ENCODE data around the gene IL20RB. TPM values are rescaled to one million over a fixed set of nuclear protein-coding genes. Genes with fewer than 3 reads are reported as not detected.
"Not testable (repeated sequence)": the region's sequence is repeated elsewhere in the genome, so short reads cannot be mapped to it uniquely, and the experiment has no call there.

IL20RB gene
- total and polyA plus RNA-seq, 7 experiments from 2014 or later: 0.33 to 3.5 (median 2.4) TPM; not detected in 1

- peaks cover 0 to 5% (median 0%) of the 10 kb centered on the region in 5 donors for H3K36me3 Mint-ChIP-seq
- CTCF ChIA-PET: no interaction called here
- DNase-seq (no peak), ATAC-seq (no peak)
- H3K27ac ChIP-seq (ENCODE audit: low read depth, low read length): no peak overlapping the region
- no peaks in the 10 kb centered on the region for H3K9me3 Mint-ChIP-seq
- no peaks in the 10 kb centered on the region for H3K36me3 ChIP-seq (ENCODE audit: control insufficient read depth in 2 of 3, insufficient read depth in 3 of 3, low read length in 3 of 3)
- H3K27me3 ChIP-seq (ENCODE audit: control insufficient read depth in 2 of 2, insufficient read depth in 2 of 2, low read length in 2 of 2): no peaks in the 10 kb centered on the region
- POLR2A ChIA-PET: interaction anchor here (2.0 kb wide), 1 partner anchor 257 kb away, joined by 5 read pairs; the partner anchor contains the start of gene STAG1
- intact Hi-C loops (cut with micrococcal nuclease): loop anchor here (5.0 to 10.0 kb wide), 5 partner anchors 405 to 815 kb away; partner anchors contain the start of genes MSL2 (in 2 of the 2) and PCCB (in 1 of the 2)
- no peak overlapping the region for H3K4me3 Mint-ChIP-seq
- H3K4me1 Mint-ChIP-seq: peaks cover 5 to 12% (median 9%) of the 10 kb centered on the region in 7 donors
- no peak overlapping the region for H3K4me3 ChIP-seq (ENCODE audit: low read length)
- no peaks in the 10 kb centered on the region for H3K4me1 ChIP-seq (ENCODE audit: control insufficient read depth in 2 of 2, insufficient read depth in 2 of 2, low read length in 2 of 2)
- H3K27ac Mint-ChIP-seq: peak overlapping the region in 1 of 9 donors; percentile 14
- H3K9me3 ChIP-seq (ENCODE audit: control insufficient read depth in 2 of 3, low read length in 3 of 3): no peaks in the 10 kb centered on the region
- no peaks in the 10 kb centered on the region for H3K27me3 Mint-ChIP-seq
These were observed 52.4 kb downstream of the IL20RB start for GRCh38 chr3:137010137-137010536.

- no peaks in the 10 kb centered on the region for H3K27me3 Mint-ChIP-seq
- ChIA-PET POLR2A (interaction anchor here (2.0 kb wide), 1 partner anchor 258 kb away, joined by 5 read pairs; the partner anchor contains the start of gene STAG1), CTCF (interaction anchor here (1.5 kb wide), 1 partner anchor 934 kb away, joined by 4 read pairs; no protein-coding TSS in a partner anchor)
- DNase-seq (no peak), ATAC-seq (no peak)
- Histone ChIP-seq H3K27me3 (ENCODE audit: control insufficient read depth in 2 of 2, insufficient read depth in 2 of 2, low read length in 2 of 2) (no peaks in the 10 kb centered on the region), H3K9me3 (ENCODE audit: control insufficient read depth in 2 of 3, low read length in 3 of 3) (no peaks in the 10 kb centered on the region), H3K4me1 (ENCODE audit: control insufficient read depth in 2 of 2, insufficient read depth in 2 of 2, low read length in 2 of 2) (no peaks in the 10 kb centered on the region), H3K4me3 (ENCODE audit: low read length) (no peak overlapping the region), H3K36me3 (ENCODE audit: control insufficient read depth in 2 of 3, insufficient read depth in 3 of 3, low read length in 3 of 3) (no peaks in the 10 kb centered on the region), H3K27ac (ENCODE audit: low read depth, low read length) (no peak overlapping the region)
- no peak overlapping the region for H3K27ac Mint-ChIP-seq
- H3K36me3 Mint-ChIP-seq: peaks cover 0 to 5% (median 0%) of the 10 kb centered on the region in 5 donors
- peaks cover 5 to 12% (median 9%) of the 10 kb centered on the region in 7 donors for H3K4me1 Mint-ChIP-seq
- no peaks in the 10 kb centered on the region for H3K9me3 Mint-ChIP-seq
- H3K4me3 Mint-ChIP-seq: no peak overlapping the region
- intact Hi-C loops (cut with micrococcal nuclease): loop anchor here (5.0 to 10.0 kb wide), 5 partner anchors 406 to 816 kb away; partner anchors contain the start of genes MSL2 (in 2 of the 2) and PCCB (in 1 of the 2)
These were observed 53.4 kb downstream of the IL20RB start for GRCh38 chr3:137011153-137011552.

GRCh38 chr3:137012097-137012501 lies 54.3 kb downstream of the IL20RB start:
- no peaks in the 10 kb centered on the region for H3K9me3 ChIP-seq (ENCODE audit: control insufficient read depth in 2 of 3, low read length in 3 of 3)
- no peaks in the 10 kb centered on the region for H3K27me3 Mint-ChIP-seq
- no peak overlapping the region for H3K4me3 ChIP-seq (ENCODE audit: low read length)
- H3K36me3 Mint-ChIP-seq: peaks cover 0 to 5% (median 0%) of the 10 kb centered on the region in 5 donors
- H3K27me3 ChIP-seq (ENCODE audit: control insufficient read depth in 2 of 2, insufficient read depth in 2 of 2, low read length in 2 of 2): no peaks in the 10 kb centered on the region
- POLR2A ChIA-PET: interaction anchor here (2.0 kb wide), 1 partner anchor 259 kb away, joined by 5 read pairs; the partner anchor contains the start of gene STAG1
- H3K4me1 Mint-ChIP-seq: peaks cover 5 to 12% (median 9%) of the 10 kb centered on the region in 7 donors
- no peak for DNase-seq
- no peak overlapping the region for H3K27ac ChIP-seq (ENCODE audit: low read depth, low read length)
- no peak overlapping the region for H3K4me3 Mint-ChIP-seq
- no peaks in the 10 kb centered on the region for H3K9me3 Mint-ChIP-seq
- CTCF ChIA-PET: interaction anchor here (1.5 kb wide), 1 partner anchor 935 kb away, joined by 4 read pairs; no protein-coding TSS in a partner anchor
- intact Hi-C loops (cut with micrococcal nuclease): loop anchor here (2.0 to 10.0 kb wide), 6 partner anchors 149 to 817 kb away; partner anchors contain the start of genes MSL2 (in 2 of the 2), NCK1 (in 1 of the 2) and PCCB (in 1 of the 2)
- H3K27ac Mint-ChIP-seq: no peak overlapping the region
- H3K36me3 ChIP-seq (ENCODE audit: control insufficient read depth in 2 of 3, insufficient read depth in 3 of 3, low read length in 3 of 3): no peaks in the 10 kb centered on the region
- H3K4me1 ChIP-seq (ENCODE audit: control insufficient read depth in 2 of 2, insufficient read depth in 2 of 2, low read length in 2 of 2): no peaks in the 10 kb centered on the region
- no peak for ATAC-seq

- Histone ChIP-seq H3K4me3 (ENCODE audit: low read length) (peak overlapping the region; percentile 43), H3K27me3 (ENCODE audit: control insufficient read depth in 2 of 2, insufficient read depth in 2 of 2, low read length in 2 of 2) (no peaks in the 10 kb centered on the region), H3K27ac (ENCODE audit: low read depth, low read length) (no peak overlapping the region), H3K9me3 (ENCODE audit: control insufficient read depth in 2 of 3, low read length in 3 of 3) (no peaks in the 10 kb centered on the region), H3K36me3 (ENCODE audit: control insufficient read depth in 2 of 3, insufficient read depth in 3 of 3, low read length in 3 of 3) (no peaks in the 10 kb centered on the region), H3K4me1 (ENCODE audit: control insufficient read depth in 2 of 2, insufficient read depth in 2 of 2, low read length in 2 of 2) (no peaks in the 10 kb centered on the region)
- ChIA-PET CTCF (interaction anchor here (0.5 to 4.7 kb wide), 36 partner anchors 11 to 943 kb away, joined by 3 to 36 read pairs (median 4); partner anchors contain the start of genes IL20RB, MSL2, NCK1 and STAG1), POLR2A (interaction anchor here (0.7 to 1.7 kb wide), 6 partner anchors 152 to 939 kb away, joined by 3 to 23 read pairs (median 4); partner anchors contain the start of genes MSL2, NCK1 and STAG1)
- Mint-ChIP-seq H3K9me3 (no peaks in the 10 kb centered on the region), H3K4me3 (peak overlapping the region; percentile 65 to 87 (median 80)), H3K27me3 (peaks cover 0 to 4% (median 0%) of the 10 kb centered on the region in 5 donors), H3K4me1 (peaks cover 5 to 10% (median 9%) of the 10 kb centered on the region in 7 donors), H3K36me3 (peaks cover 0 to 2% (median 0%) of the 10 kb centered on the region in 5 donors), H3K27ac (peak overlapping the region in 4 of 9 donors; percentile 24 to 64 (median 57))
- ATAC-seq (peak; percentile 93), DNase-seq (peak; percentile 59 to 87 (median 78))
- intact Hi-C loops (cut with micrococcal nuclease): loop anchor here (1.0 to 10.0 kb wide), 16 partner anchors 151 to 943 kb away; partner anchors contain the start of genes MSL2 (in 2 of the 2), NCK1 (in 2 of the 2), PCCB (in 2 of the 2) and STAG1 (in 1 of the 2)
These were observed 56.3 kb downstream of the IL20RB start for GRCh38 chr3:137013951-137014688.

GRCh38 chr3:137017316-137017715 lies 59.5 kb downstream of the IL20RB start:
- H3K4me1 ChIP-seq (ENCODE audit: control insufficient read depth in 2 of 2, insufficient read depth in 2 of 2, low read length in 2 of 2); H3K27ac ChIP-seq (ENCODE audit: low read depth, low read length); H3K27me3 ChIP-seq (ENCODE audit: control insufficient read depth in 2 of 2, insufficient read depth in 2 of 2, low read length in 2 of 2); H3K4me3 ChIP-seq (ENCODE audit: low read length); H3K27ac Mint-ChIP-seq; H3K9me3 ChIP-seq (ENCODE audit: control insufficient read depth in 2 of 3, low read length in 3 of 3); POLR2A ChIA-PET; DNase-seq; H3K36me3 Mint-ChIP-seq; H3K9me3 Mint-ChIP-seq; H3K36me3 ChIP-seq (ENCODE audit: control insufficient read depth in 2 of 3, insufficient read depth in 3 of 3, low read length in 3 of 3); ATAC-seq; H3K4me3 Mint-ChIP-seq: not testable (repeated sequence)
- H3K27me3 Mint-ChIP-seq: peaks cover 0 to 13% (median 5%) of the 10 kb centered on the region in 5 donors
- peaks cover 5 to 10% (median 9%) of the 10 kb centered on the region in 7 donors for H3K4me1 Mint-ChIP-seq
- intact Hi-C loops (cut with micrococcal nuclease): loop anchor here (10.0 kb wide), 3 partner anchors 413 to 823 kb away; partner anchors contain the start of gene MSL2 (in 1 of the 2)
- CTCF ChIA-PET: interaction anchor here (1.3 to 4.7 kb wide), 2 partner anchors 12 to 625 kb away, joined by 3 to 36 read pairs; no protein-coding TSS in a partner anchor

GRCh38 chr3:137020315-137020714 lies 62.5 kb downstream of the IL20RB start:
- Histone ChIP-seq H3K4me1 (ENCODE audit: control insufficient read depth in 2 of 2, insufficient read depth in 2 of 2, low read length in 2 of 2) (no peaks in the 10 kb centered on the region), H3K9me3 (ENCODE audit: control insufficient read depth in 2 of 3, low read length in 3 of 3) (no peaks in the 10 kb centered on the region), H3K27me3 (ENCODE audit: control insufficient read depth in 2 of 2, insufficient read depth in 2 of 2, low read length in 2 of 2) (no peaks in the 10 kb centered on the region), H3K27ac (ENCODE audit: low read depth, low read length) (no peak overlapping the region), H3K4me3 (ENCODE audit: low read length) (no peak overlapping the region), H3K36me3 (ENCODE audit: control insufficient read depth in 2 of 3, insufficient read depth in 3 of 3, low read length in 3 of 3) (no peaks in the 10 kb centered on the region)
- Mint-ChIP-seq H3K4me3 (no peak overlapping the region), H3K27me3 (peaks cover 0 to 13% (median 11%) of the 10 kb centered on the region in 5 donors), H3K36me3 (peaks cover 0 to 1% (median 0%) of the 10 kb centered on the region in 5 donors), H3K4me1 (no peaks in the 10 kb centered on the region), H3K27ac (no peak overlapping the region), H3K9me3 (no peaks in the 10 kb centered on the region)
- CTCF ChIA-PET: interaction anchor here (0.7 kb wide), 1 partner anchor 268 kb away, joined by 3 read pairs; no protein-coding TSS in a partner anchor
- DNase-seq (no peak), ATAC-seq (no peak)
- POLR2A ChIA-PET: interaction anchor here (0.7 kb wide), 1 partner anchor 114 kb away, joined by 4 read pairs; no protein-coding TSS in a partner anchor
- intact Hi-C loops (cut with micrococcal nuclease): no loop called here

All from naive thymus-derived CD4-positive, alpha-beta T cell (primary cell).